Smooth muscle cell (in vitro differentiated cells): ENCODE data around the gene CDH13. TPM values are rescaled to one million over a fixed set of nuclear protein-coding genes. Genes with fewer than 3 reads are reported as not detected.

Experiments used
- DNase-seq: peaks from one replicate; lab custom pipeline; 2025; ENCODE audit not compliant: unreplicated experiment; lab: John Stamatoyannopoulos, UW
- H2AFZ ChIP-seq: fragments of 200-600 bp; sonication (generic); 2 replicates; pipeline ENCODE4 v1.6.0; 2016; ENCODE audit warnings: antibody characterized with exemption, low read depth, mild to moderate bottlenecking
- H3F3A ChIP-seq: fragments of 200-600 bp; sonication (generic); 2 replicates; pipeline ENCODE4 v1.6.0; 2017; ENCODE audit warnings: antibody characterized with exemption, low read depth
- H3K27ac ChIP-seq: fragments of 200-600 bp; sonication (generic); 2 replicates; pipeline ENCODE4 v1.5.1; 2016; ENCODE audit warnings: low read depth, mild to moderate bottlenecking
- H3K27me3 ChIP-seq: fragments of 200-600 bp; sonication (generic); 2 replicates; pipeline ENCODE4 v1.6.1; 2016; ENCODE audit warnings: low read depth, mild to moderate bottlenecking
- H3K36me3 ChIP-seq: fragments of 200-600 bp; sonication (generic); 2 replicates; pipeline ENCODE4 v1.5.1; 2016; ENCODE audit warnings: low read depth
- H3K4me1 ChIP-seq: fragments of 200-600 bp; sonication (generic); 2 replicates; pipeline ENCODE4 v1.5.1; 2016; ENCODE audit warnings: low read depth
- H3K4me2 ChIP-seq: fragments of 200-600 bp; sonication (generic); 2 replicates; pipeline ENCODE4 v1.6.0; 2016; ENCODE audit warnings: mild to moderate bottlenecking
- H3K4me3 ChIP-seq: fragments of 200-600 bp; sonication (generic); 2 replicates; pipeline ENCODE4 v1.5.1; 2016; ENCODE audit warnings: mild to moderate bottlenecking
- H3K79me2 ChIP-seq: fragments of 200-600 bp; sonication (generic); 2 replicates; pipeline ENCODE4 v1.6.0; 2016; ENCODE audit warnings: low read depth, mild to moderate bottlenecking
- H3K9ac ChIP-seq: fragments of 200-600 bp; sonication (generic); 2 replicates; pipeline ENCODE4 v1.6.0; 2016; ENCODE audit warnings: low read depth
- H3K9me3 ChIP-seq: fragments of 200-600 bp; sonication (generic); replicated peaks from 2 replicates; pipeline ENCODE4 v1.5.1; 2016; ENCODE audit warnings: low read depth
- H4K20me1 ChIP-seq: fragments of 200-600 bp; sonication (generic); 2 replicates; pipeline ENCODE4 v1.6.0; 2016; ENCODE audit warnings: low read depth
- CTCF ChIP-seq: fragments of 200-600 bp; sonication (generic); IDR thresholded peaks from 2 replicates; pipeline ENCODE4 v1.5.1; 2017; ENCODE audit warnings: borderline replicate concordance, mild to moderate bottlenecking, antibody characterized with exemption; ENCODE audit not compliant: insufficient read depth, poor library complexity, severe bottlenecking
- WGBS: methylation state at CpG from one replicate; pipeline ENCODE4 v1.1.7; 2016; ENCODE audit warnings: low lambda C conversion rate; 5-methylcytosine and 5-hydroxymethylcytosine counted together
- polyA plus RNA-seq: library from polyadenylated mRNA; unstranded; fragments of >200 nt; fragmentation: Nextera tagmentation; extraction: Ambion mirVana; gene quantifications from 2 replicates; pipeline ENCODE4 v1.2.1, GENCODE V29; 2016
- total RNA-seq: library from RNA; depleted of rRNA; stranded (reverse); fragments of >200 nt; gene quantifications from 2 replicates; pipeline ENCODE4 v1.2.3, GENCODE V29; 2014

The CDH13 gene
- total and polyA plus RNA-seq, 2 experiments from 2014 or later: 12.1 to 32.2 TPM

- Histone ChIP-seq H3K9me3 (no peaks in the 10 kb centered on the region), H3K79me2 (no peaks in the 10 kb centered on the region), H2AFZ (no peak overlapping the region), H4K20me1 (no peaks in the 10 kb centered on the region), H3K4me1 (no peaks in the 10 kb centered on the region), H3K4me3 (peak overlapping the region; percentile 19), H3K27me3 (no peaks in the 10 kb centered on the region), H3K36me3 (no peaks in the 10 kb centered on the region), H3K4me2 (peak overlapping the region; percentile 65), H3K9ac (no peak overlapping the region), H3F3A (no peaks in the 10 kb centered on the region), H3K27ac (no peak overlapping the region)
- DNase-seq: no peak
- 17% methylated on average over 4 of the region's 4 CpGs for WGBS
- TF ChIP-seq CTCF: no peak
Observed at GRCh38 chr16:82888591-82889001, 261.8 kb downstream of the CDH13 start.

- WGBS: 96% methylated on average over 3 of the region's 3 CpGs
- Histone ChIP-seq H2AFZ (no peak overlapping the region), H4K20me1 (no peaks in the 10 kb centered on the region), H3K9me3 (no peaks in the 10 kb centered on the region), H3K9ac (no peak overlapping the region), H3K4me2 (no peak overlapping the region), H3F3A (no peaks in the 10 kb centered on the region), H3K27me3 (no peaks in the 10 kb centered on the region), H3K36me3 (no peaks in the 10 kb centered on the region), H3K4me1 (no peaks in the 10 kb centered on the region), H3K4me3 (no peak overlapping the region), H3K27ac (no peak overlapping the region), H3K79me2 (no peaks in the 10 kb centered on the region)
- no peak for TF ChIP-seq CTCF
- no peak for DNase-seq
Observed at GRCh38 chr16:82891424-82891823, 264.7 kb downstream of the CDH13 start.

DNA sequence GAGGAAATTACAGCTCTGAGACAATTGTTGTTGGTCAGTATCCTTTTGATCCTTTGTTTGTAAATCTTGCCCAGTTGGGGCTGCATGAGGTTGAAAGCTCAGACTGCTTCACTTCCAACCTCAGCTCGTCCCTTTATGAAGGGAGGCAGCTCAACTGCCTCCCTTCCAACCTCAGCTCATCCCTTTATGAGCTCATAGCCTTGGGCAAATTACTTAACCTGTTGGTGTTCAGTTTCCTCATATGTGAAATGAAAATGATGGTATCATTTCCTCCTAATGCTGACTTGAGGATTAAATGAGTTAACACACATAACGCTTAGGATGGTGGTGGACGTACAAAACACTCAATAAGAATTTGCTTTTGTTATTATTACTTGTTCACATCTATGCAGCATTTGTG, 265.1 kb downstream of the CDH13 start:
- Histone ChIP-seq H4K20me1 (no peaks in the 10 kb centered on the region), H3K4me1 (no peaks in the 10 kb centered on the region), H2AFZ (no peak overlapping the region), H3K4me3 (no peak overlapping the region), H3K36me3 (no peaks in the 10 kb centered on the region), H3K4me2 (no peak overlapping the region), H3K27me3 (no peaks in the 10 kb centered on the region), H3K9me3 (no peaks in the 10 kb centered on the region), H3F3A (no peaks in the 10 kb centered on the region), H3K79me2 (no peaks in the 10 kb centered on the region), H3K27ac (no peak overlapping the region), H3K9ac (no peak overlapping the region)
- DNase-seq: no peak
- TF ChIP-seq CTCF: no peak
- 81% methylated on average over 3 of the region's 3 CpGs for WGBS

- no peaks in the 10 kb centered on the region for H3K9me3 ChIP-seq
- no peak for TF ChIP-seq CTCF
- no peak overlapping the region for H3K4me2 ChIP-seq
- H3K4me3 ChIP-seq: no peak overlapping the region
- H3K36me3 ChIP-seq: no peaks in the 10 kb centered on the region
- no peak overlapping the region for H3K9ac ChIP-seq
- DNase-seq: no peak
- H3K27ac ChIP-seq: no peak overlapping the region
- no peaks in the 10 kb centered on the region for H3K27me3 ChIP-seq
- no peaks in the 10 kb centered on the region for H4K20me1 ChIP-seq
- H3F3A ChIP-seq: no peaks in the 10 kb centered on the region
- no peak overlapping the region for H2AFZ ChIP-seq
- H3K79me2 ChIP-seq: no peaks in the 10 kb centered on the region
- no peaks in the 10 kb centered on the region for H3K4me1 ChIP-seq
- WGBS: 86% methylated on average over 2 of the region's 2 CpGs
Observed at GRCh38 chr16:82892324-82892723, 265.6 kb downstream of the CDH13 start.
